HG03095 (cell line): ENCODE results near the gene FAM107A.

Experiments used
- ATAC-seq: cut with Tn5 transposase; IDR thresholded peaks from one replicate; pipeline ENCODE4 v1.9.1; 2021; ENCODE audit warnings: moderate library complexity; ENCODE audit not compliant: unreplicated experiment

The FAM107A gene

GRCh38 chr3:58594117-58594516 lies 16.9 kb upstream of the FAM107A start:
- ATAC-seq: no peak

GRCh38 chr3:58591517-58592510 lies 14.6 kb upstream of the FAM107A start:
- ATAC-seq: no peak

- ATAC-seq: no peak
Observed at GRCh38 chr3:58588030-58588614, 10.9 kb upstream of the FAM107A start.

- ATAC-seq: no peak
Observed at GRCh38 chr3:58586776-58587192, 9.6 kb upstream of the FAM107A start.

- ATAC-seq: no peak
Observed at GRCh38 chr3:58585994-58586393, 8.8 kb upstream of the FAM107A start.

GRCh38 chr3:58585005-58585786 lies 8.0 kb upstream of the FAM107A start:
- ATAC-seq: peak; percentile 94

GRCh38 chr3:58584690-58585004 lies 7.5 kb upstream of the FAM107A start:
- ATAC-seq: no peak

GRCh38 chr3:58581328-58582091 lies 4.3 kb upstream of the FAM107A start:
- no peak for ATAC-seq

GRCh38 chr3:58580826-58581327 lies 3.7 kb upstream of the FAM107A start:
- no peak for ATAC-seq

GRCh38 chr3:58578873-58579272 lies 1.7 kb upstream of the FAM107A start:
- ATAC-seq: no peak

- no peak for ATAC-seq
Observed at GRCh38 chr3:58576716-58577115, 475 bp downstream of the FAM107A start.

GRCh38 chr3:58575971-58576652 lies 1.1 kb downstream of the FAM107A start:
- ATAC-seq: no peak

- no peak for ATAC-seq
Observed at GRCh38 chr3:58574682-58575081, 2.5 kb downstream of the FAM107A start.

- ATAC-seq: no peak
Observed at GRCh38 chr3:58574106-58574505, 3.1 kb downstream of the FAM107A start.

GRCh38 chr3:58573640-58574039 lies 3.6 kb downstream of the FAM107A start:
- ATAC-seq: no peak

GRCh38 chr3:58572634-58573230 lies 4.5 kb downstream of the FAM107A start:
- no peak for ATAC-seq

- ATAC-seq: no peak
Observed at GRCh38 chr3:58572013-58572633, 5.1 kb downstream of the FAM107A start.

GRCh38 chr3:58570851-58571250 lies 6.3 kb downstream of the FAM107A start:
- ATAC-seq: no peak

- ATAC-seq: no peak
Observed at GRCh38 chr3:58569287-58570001, 7.7 kb downstream of the FAM107A start.
